ENCODE data around the gene MYZAP. TPM values are rescaled to one million over a fixed set of nuclear protein-coding genes. Genes with fewer than 3 reads are reported as not detected.

Gene MYZAP
- total and polyA plus RNA-seq, 9 of the 15 experiments (the other 6 are each of a cell fraction or from before 2014, with no cell fraction given) = 0.03 TPM; not detected in 8

DNA sequence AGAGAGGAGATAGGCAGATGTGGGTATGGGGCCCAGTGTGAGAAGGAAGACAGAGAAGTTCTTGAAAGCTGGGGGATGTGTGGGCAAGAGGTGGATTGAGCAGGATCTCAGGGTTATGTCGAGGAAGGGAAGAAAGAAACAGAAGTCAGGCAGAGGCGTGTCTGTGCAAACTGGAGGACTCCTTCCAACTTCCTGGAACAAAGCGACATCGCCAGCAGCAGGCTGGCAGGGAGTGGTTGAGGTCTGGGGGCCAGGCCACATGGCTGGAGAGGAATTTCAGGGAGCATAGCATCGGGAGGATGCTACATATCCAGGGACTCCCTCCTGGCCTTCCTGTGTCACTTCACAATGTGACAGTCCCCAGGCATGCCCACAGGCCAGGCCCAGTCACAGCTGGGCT lies 42.9 kb upstream of the MYZAP start:
- no peak overlapping the region for H3K27ac ChIP-seq (ENCODE audit: extremely low read depth, low read depth, low read length)
- in situ Hi-C loops (cut with MboI) (no loop called here), intact Hi-C loops (cut with micrococcal nuclease) (no loop called here)
- no peak overlapping the region for H3K4me2 ChIP-seq (ENCODE audit: insufficient read depth, low read length)
- H3K9ac ChIP-seq (ENCODE audit: insufficient read depth in 1 of 2, low read depth in 2 of 2, low read length in 2 of 2) = no peak overlapping the region
- H3K79me2 ChIP-seq (ENCODE audit: control insufficient read depth, insufficient read depth, low read length) = no peaks in the 10 kb centered on the region
- CTCF ChIA-PET (ENCODE audit: low intra/inter-chr PET ratio) = no interaction called here
- no TSS peak for BruUV-seq (replicated peaks)
- no peaks in the 10 kb centered on the region for H3K36me3 ChIP-seq (ENCODE audit: control insufficient read depth, insufficient read depth, low read length)
- no peak overlapping the region for H3K4me3 ChIP-seq
- no peak for FAIRE-seq
- no peak overlapping the region for H2AFZ ChIP-seq (ENCODE audit: low read depth, low read length)
- H3K27me3 ChIP-seq (ENCODE audit: control insufficient read depth in 2 of 2, insufficient read depth in 2 of 2, low read length in 2 of 2) = peaks cover 40 to 84% of the 10 kb centered on the region in 2 experiments; a peak in 4 of 5 replicates
- H3K9me1 ChIP-seq (ENCODE audit: control insufficient read depth, insufficient read depth, low read length) = no peaks in the 10 kb centered on the region
- 7% methylated on average over 3 of the region's 5 CpGs for WGBS (ENCODE audit: insufficient coverage, low coverage, missing lambda C conversion rate)
- no peaks in the 10 kb centered on the region for H3K4me1 ChIP-seq (replicated peaks in 1 of 2; ENCODE audit: control insufficient read depth in 2 of 2, insufficient read depth in 2 of 2, low read length in 2 of 2)
- no peaks in the 10 kb centered on the region for H3K9me3 ChIP-seq (replicated peaks; ENCODE audit: control insufficient read depth, insufficient read depth, low read depth, low read length)
- DNase-seq (ENCODE audit: extremely low read depth in 1 of 4, low spot score in 3 of 4) = no peak
- TF ChIP-seq, protein P1, sequence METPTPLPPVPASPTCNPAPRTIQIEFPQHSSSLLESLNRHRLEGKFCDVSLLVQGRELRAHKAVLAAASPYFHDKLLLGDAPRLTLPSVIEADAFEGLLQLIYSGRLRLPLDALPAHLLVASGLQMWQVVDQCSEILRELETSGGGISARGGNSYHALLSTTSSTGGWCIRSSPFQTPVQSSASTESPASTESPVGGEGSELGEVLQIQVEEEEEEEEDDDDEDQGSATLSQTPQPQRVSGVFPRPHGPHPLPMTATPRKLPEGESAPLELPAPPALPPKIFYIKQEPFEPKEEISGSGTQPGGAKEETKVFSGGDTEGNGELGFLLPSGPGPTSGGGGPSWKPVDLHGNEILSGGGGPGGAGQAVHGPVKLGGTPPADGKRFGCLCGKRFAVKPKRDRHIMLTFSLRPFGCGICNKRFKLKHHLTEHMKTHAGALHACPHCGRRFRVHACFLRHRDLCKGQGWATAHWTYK (CRISPR knock-in tag; IDR thresholded peaks at IDR 0.05) = no peak
- TF ChIP-seq PYGO2 (tag; IDR thresholded peaks at IDR 0.05) (no peak), ZKSCAN8 (CRISPR knock-in tag; IDR thresholded peaks at IDR 0.05) (no peak), SP1 (CRISPR knock-in tag; IDR thresholded peaks at IDR 0.05) (no peak), DACH1 (IDR thresholded peaks at IDR 0.05; ENCODE audit: partially characterized antibody) (no peak), SRSF3 (IDR thresholded peaks at IDR 0.05; ENCODE audit: insufficient read depth, low read length) (no peak), MBD2 (IDR thresholded peaks at IDR 0.05; ENCODE audit: borderline replicate concordance, low read depth) (no peak), ZNF282 (CRISPR knock-in tag; IDR thresholded peaks at IDR 0.05) (no peak), KLF1 (tag; IDR thresholded peaks at IDR 0.05) (no peak), ZNF197 (CRISPR knock-in tag; IDR thresholded peaks at IDR 0.05; ENCODE audit: low read depth) (no peak), NFATC3 (IDR thresholded peaks at IDR 0.05) (no peak)
- TF ChIP-seq, protein P2, sequence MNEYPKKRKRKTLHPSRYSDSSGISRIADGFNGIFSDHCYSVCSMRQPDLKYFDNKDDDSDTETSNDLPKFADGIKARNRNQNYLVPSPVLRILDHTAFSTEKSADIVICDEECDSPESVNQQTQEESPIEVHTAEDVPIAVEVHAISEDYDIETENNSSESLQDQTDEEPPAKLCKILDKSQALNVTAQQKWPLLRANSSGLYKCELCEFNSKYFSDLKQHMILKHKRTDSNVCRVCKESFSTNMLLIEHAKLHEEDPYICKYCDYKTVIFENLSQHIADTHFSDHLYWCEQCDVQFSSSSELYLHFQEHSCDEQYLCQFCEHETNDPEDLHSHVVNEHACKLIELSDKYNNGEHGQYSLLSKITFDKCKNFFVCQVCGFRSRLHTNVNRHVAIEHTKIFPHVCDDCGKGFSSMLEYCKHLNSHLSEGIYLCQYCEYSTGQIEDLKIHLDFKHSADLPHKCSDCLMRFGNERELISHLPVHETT (CRISPR knock-in tag; conservative IDR thresholded peaks at IDR 0.05 in 1 of 2, IDR thresholded peaks at IDR 0.05 in 1 of 2) = no peak
- TF ChIP-seq, protein P3, sequence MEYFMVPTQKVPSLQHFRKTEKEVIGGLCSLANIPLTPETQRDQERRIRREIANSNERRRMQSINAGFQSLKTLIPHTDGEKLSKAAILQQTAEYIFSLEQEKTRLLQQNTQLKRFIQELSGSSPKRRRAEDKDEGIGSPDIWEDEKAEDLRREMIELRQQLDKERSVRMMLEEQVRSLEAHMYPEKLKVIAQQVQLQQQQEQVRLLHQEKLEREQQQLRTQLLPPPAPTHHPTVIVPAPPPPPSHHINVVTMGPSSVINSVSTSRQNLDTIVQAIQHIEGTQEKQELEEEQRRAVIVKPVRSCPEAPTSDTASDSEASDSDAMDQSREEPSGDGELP (CRISPR knock-in tag; IDR thresholded peaks at IDR 0.05; ENCODE audit: borderline replicate concordance) = no peak
- TF ChIP-seq, protein P4, sequence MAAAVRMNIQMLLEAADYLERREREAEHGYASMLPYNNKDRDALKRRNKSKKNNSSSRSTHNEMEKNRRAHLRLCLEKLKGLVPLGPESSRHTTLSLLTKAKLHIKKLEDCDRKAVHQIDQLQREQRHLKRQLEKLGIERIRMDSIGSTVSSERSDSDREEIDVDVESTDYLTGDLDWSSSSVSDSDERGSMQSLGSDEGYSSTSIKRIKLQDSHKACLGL (CRISPR knock-in tag; IDR thresholded peaks at IDR 0.05; ENCODE audit: borderline replicate concordance, poor library complexity, severe bottlenecking) = no peak
- TF ChIP-seq, protein P5, sequence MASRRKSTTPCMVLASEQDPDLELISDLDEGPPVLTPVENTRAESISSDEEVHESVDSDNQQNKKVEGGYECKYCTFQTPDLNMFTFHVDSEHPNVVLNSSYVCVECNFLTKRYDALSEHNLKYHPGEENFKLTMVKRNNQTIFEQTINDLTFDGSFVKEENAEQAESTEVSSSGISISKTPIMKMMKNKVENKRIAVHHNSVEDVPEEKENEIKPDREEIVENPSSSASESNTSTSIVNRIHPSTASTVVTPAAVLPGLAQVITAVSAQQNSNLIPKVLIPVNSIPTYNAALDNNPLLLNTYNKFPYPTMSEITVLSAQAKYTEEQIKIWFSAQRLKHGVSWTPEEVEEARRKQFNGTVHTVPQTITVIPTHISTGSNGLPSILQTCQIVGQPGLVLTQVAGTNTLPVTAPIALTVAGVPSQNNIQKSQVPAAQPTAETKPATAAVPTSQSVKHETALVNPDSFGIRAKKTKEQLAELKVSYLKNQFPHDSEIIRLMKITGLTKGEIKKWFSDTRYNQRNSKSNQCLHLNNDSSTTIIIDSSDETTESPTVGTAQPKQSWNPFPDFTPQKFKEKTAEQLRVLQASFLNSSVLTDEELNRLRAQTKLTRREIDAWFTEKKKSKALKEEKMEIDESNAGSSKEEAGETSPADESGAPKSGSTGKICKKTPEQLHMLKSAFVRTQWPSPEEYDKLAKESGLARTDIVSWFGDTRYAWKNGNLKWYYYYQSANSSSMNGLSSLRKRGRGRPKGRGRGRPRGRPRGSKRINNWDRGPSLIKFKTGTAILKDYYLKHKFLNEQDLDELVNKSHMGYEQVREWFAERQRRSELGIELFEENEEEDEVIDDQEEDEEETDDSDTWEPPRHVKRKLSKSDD (conservative IDR thresholded peaks at IDR 0.05; ENCODE audit: low read length) = no peak
- no peak for ATAC-seq
- POLR2A ChIA-PET = no interaction called here
- H4K20me1 ChIP-seq (replicated peaks; ENCODE audit: control insufficient read depth, insufficient read depth, low read length) = peaks cover 3% of the 10 kb centered on the region; the same call in 1 of the 2 replicates
